Astrocyte of the spinal cord (primary cell): ENCODE measurements around the gene PSMD10.

Experiments
- DNase-seq: peaks from one replicate; pipeline ENCODE4 v3.0.0; 2011; ENCODE audit warnings: low read depth, low spot score
- H3K4me3 ChIP-seq: 2 replicates; pipeline ENCODE4 v1.5.1; 2011; ENCODE audit warnings: low read depth, mild to moderate bottlenecking, low read length, moderate library complexity
- in situ Hi-C: cut with HindIII; loops from 2 replicates; pipeline ENCODE4 v1.10.0; 2017; ENCODE audit warnings: low sequenced_read_pairs
- TF ChIP-seq, protein P1 (sequence below): IDR thresholded peaks from 2 replicates; pipeline ENCODE4 v1.5.1; 2012; ENCODE audit warnings: low read depth, mild to moderate bottlenecking, low read length, inconsistent platforms

Gene PSMD10

DNA sequence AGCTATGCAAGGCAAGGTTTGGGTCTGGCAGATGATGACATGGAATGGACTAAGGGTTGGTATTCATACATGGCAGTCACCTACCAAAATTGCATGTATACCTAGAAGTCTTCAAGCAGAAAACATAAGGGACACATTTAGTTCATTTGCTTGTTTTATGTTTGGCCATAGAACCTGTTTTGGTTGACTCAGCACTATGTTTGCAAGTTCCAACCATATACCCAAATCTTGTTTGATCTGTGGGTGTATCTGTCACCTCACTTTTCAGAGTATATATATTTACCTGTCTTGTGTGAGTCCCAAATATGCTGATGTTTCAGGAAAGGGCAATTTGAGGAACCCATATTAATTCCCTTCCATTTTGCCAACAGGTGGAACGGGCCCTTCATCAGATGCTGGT, 39.5 kb upstream of the PSMD10 start:
- TF ChIP-seq, protein P1, sequence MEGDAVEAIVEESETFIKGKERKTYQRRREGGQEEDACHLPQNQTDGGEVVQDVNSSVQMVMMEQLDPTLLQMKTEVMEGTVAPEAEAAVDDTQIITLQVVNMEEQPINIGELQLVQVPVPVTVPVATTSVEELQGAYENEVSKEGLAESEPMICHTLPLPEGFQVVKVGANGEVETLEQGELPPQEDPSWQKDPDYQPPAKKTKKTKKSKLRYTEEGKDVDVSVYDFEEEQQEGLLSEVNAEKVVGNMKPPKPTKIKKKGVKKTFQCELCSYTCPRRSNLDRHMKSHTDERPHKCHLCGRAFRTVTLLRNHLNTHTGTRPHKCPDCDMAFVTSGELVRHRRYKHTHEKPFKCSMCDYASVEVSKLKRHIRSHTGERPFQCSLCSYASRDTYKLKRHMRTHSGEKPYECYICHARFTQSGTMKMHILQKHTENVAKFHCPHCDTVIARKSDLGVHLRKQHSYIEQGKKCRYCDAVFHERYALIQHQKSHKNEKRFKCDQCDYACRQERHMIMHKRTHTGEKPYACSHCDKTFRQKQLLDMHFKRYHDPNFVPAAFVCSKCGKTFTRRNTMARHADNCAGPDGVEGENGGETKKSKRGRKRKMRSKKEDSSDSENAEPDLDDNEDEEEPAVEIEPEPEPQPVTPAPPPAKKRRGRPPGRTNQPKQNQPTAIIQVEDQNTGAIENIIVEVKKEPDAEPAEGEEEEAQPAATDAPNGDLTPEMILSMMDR: no peak
- no peak for DNase-seq
- in situ Hi-C loops: no loop called here
- H3K4me3 ChIP-seq: no peak overlapping the region

DNA sequence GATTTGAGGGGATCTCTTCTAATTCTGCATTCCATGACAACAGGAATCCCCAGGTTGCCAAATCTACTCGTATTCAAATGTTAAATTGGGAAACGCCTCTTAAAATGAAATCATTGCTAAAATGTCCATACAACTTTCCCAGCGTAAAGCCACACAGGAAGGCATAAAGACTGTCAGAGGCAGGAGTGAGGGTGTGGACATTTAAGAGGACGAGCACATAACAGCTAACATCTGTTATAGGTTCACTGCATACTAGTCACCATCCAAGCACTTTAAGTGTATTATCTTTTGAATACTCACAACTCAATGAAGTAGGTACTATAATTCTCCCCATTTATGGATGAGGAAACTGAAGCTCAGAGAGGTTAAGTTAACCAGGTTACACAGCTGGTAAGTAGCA, 35.8 kb upstream of the PSMD10 start:
- in situ Hi-C loops: no loop called here

DNA sequence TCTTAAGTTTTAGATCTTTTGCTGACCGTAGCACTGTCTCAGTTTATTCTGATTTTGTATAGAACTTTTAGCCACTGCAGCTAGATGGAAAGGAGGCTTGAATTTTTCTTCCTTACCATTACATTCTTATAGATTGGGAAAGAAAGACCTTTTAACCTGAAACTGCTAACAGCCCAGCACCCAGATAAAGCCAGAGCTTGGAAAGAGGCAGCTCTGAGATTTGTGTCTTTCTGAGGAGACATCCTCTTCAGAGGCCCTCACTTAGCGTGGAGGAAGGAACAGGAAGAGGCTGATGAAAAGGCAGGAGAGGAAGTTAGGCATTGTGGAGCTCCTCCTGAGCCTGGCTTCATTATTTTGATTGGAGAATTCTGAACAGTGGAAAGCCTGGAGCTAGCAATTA, 35.3 kb upstream of the PSMD10 start:
- in situ Hi-C loops: no loop called here
- TF ChIP-seq, protein P1: no peak
- no peak overlapping the region for H3K4me3 ChIP-seq
- no peak for DNase-seq

More for the DNA sequence above, 35.8 kb upstream of the PSMD10 start:
- TF ChIP-seq, protein P1: no peak
- DNase-seq: no peak
- no peak overlapping the region for H3K4me3 ChIP-seq

DNA sequence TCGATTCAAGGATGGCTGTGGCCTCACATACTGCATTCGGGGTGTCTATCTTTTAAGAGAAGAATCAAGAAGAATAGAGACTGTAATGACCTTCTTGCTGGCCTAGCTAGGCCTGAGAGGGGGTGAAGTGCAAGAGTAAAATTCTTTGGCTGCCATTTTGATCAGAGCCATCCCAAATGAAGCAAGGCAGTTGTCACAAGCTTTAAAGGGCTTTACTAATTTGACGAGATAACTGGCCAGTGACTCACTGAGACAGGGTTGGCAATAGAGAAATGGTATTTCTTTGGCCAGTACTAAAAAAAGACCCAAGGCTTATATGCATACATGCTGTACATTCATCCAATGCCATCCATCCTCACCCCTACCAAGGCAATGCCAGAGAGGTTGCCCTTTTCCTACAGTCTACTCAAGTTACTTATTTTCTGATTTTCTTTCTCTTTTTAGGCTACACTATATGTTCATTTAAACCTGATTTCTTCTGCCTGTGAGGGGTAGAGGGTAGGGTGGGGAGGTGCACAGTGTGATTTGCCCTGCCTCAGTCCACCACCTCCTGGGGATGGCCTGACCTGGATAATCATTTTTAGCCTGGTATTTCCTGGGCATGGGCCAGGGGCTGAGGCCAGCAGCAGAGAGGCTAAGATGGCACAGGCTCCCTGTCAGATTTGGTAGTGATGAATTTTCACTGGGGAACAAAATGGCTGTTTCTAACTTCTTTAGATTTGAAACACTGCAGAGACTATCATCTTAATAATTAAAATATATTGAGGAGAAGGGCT, 32.4 kb upstream of the PSMD10 start:
- TF ChIP-seq, protein P1: no peak
- no peak overlapping the region for H3K4me3 ChIP-seq
- in situ Hi-C loops: no loop called here
- no peak for DNase-seq

DNA sequence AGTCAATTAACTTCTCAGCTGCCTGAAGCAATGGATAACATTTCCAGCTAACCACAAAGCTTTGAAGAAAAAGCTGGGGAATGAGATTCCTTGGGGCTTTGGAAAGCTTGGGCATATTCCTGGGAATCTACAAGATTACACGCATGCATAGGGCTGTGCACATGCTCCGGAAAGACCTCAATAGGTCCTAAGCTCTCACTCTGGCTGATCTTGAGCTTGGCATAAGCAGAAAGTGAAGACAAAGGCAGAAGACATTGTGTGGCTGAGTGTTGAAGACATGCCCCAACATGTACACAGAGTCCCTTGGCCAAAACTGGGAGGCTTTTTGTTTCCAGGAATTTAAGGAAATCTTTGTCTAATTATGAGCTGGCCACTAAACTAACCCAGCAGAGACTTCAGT, 31.4 kb upstream of the PSMD10 start:
- DNase-seq: peak; percentile 23
- H3K4me3 ChIP-seq: no peak overlapping the region
- in situ Hi-C loops: no loop called here
- TF ChIP-seq, protein P1: no peak

DNA sequence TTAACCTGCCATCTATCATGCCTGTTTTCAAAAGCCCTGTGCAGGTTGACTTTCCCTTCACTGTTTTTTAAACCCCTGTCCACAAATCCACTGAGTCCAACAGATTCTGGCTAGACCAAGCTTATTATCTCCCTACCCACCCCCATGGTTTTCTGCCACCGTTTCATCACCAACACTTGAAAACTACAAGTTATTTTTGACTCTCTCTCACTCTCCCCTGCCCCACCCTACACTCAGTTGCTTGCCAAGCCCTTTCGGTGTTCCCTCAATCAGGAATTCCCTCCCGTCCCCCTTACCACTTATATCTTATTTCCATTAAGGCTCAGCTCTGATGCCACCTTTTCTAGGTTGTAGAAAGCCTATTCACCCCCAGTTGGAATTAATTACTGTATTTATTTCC, 29.9 kb upstream of the PSMD10 start:
- no peak for DNase-seq
- TF ChIP-seq, protein P1: no peak
- in situ Hi-C loops: no loop called here
- no peak overlapping the region for H3K4me3 ChIP-seq
